ENCODE results near the gene RABGAP1L.
"Not testable (repeated sequence)": the region's sequence is repeated elsewhere in the genome, so short reads cannot be mapped to it uniquely, and the experiment has no call there.

DNA sequence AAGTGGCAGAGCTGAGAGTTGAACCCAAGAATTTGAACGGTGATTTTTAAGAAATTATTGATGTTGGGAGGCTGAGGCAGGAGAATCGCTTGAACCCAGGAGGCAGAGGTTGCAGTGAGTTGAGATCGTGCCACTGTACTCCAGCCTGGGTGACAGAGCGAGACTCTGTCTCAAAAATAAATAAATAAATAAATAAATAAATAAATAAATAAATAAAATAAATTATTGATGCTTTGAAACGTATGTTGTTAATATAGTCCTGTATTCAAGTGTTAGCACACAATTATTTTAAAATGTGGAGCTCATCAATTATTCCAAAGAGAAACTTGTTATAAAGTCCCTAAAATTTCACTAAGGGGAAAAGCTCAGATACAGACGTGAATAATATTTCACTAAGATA lies 357.4 kb downstream of the RABGAP1L start:
- TF ChIP-seq, protein P1, sequence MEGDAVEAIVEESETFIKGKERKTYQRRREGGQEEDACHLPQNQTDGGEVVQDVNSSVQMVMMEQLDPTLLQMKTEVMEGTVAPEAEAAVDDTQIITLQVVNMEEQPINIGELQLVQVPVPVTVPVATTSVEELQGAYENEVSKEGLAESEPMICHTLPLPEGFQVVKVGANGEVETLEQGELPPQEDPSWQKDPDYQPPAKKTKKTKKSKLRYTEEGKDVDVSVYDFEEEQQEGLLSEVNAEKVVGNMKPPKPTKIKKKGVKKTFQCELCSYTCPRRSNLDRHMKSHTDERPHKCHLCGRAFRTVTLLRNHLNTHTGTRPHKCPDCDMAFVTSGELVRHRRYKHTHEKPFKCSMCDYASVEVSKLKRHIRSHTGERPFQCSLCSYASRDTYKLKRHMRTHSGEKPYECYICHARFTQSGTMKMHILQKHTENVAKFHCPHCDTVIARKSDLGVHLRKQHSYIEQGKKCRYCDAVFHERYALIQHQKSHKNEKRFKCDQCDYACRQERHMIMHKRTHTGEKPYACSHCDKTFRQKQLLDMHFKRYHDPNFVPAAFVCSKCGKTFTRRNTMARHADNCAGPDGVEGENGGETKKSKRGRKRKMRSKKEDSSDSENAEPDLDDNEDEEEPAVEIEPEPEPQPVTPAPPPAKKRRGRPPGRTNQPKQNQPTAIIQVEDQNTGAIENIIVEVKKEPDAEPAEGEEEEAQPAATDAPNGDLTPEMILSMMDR (IDR thresholded peaks at IDR 0.05): not testable (repeated sequence)
- TF ChIP-seq POLR2A (IDR thresholded peaks at IDR 0.05): not testable (repeated sequence)
